Measurements from ENCODE around the gene DLL4.

- TF ChIP-seq FOXM1 (IDR thresholded peaks at IDR 0.05; ENCODE audit: borderline replicate concordance) (no peak), FOXK2 (IDR thresholded peaks at IDR 0.05) (no peak), TARDBP (IDR thresholded peaks at IDR 0.05) (no peak), CTBP1 (IDR thresholded peaks at IDR 0.05; ENCODE audit: borderline replicate concordance) (no peak), BHLHE40 (IDR thresholded peaks at IDR 0.05; ENCODE audit: borderline replicate concordance) (no peak), SP1 (IDR thresholded peaks at IDR 0.05) (no peak), ARNT (IDR thresholded peaks at IDR 0.05) (no peak), ELF4 (IDR thresholded peaks at IDR 0.05) (no peak), FOXA1 (IDR thresholded peaks at IDR 0.05) (no peak), HDGF (IDR thresholded peaks at IDR 0.05; ENCODE audit: borderline replicate concordance) (no peak), SUZ12 (IDR thresholded peaks at IDR 0.05) (no peak), L3MBTL2 (conservative IDR thresholded peaks at IDR 0.05) (no peak), NFRKB (IDR thresholded peaks at IDR 0.05) (no peak)
Observed at GRCh38 chr15:40931300-40932142, 2.4 kb downstream of the DLL4 start.
